Measurements from ENCODE around the gene PANK2. TPM values are rescaled to one million over a fixed set of nuclear protein-coding genes. Genes with fewer than 3 reads are reported as not detected.
A peak's percentile ranks its signal among the peaks of the same experiment; 100 is the strongest.
"Not testable (repeated sequence)": the region's sequence is repeated elsewhere in the genome, so short reads cannot be mapped to it uniquely, and the experiment has no call there.

The PANK2 gene
- total RNA-seq, result 29.4 and 30.1 TPM in 2 replicates

GRCh38 chr20:3888622-3889488 lies at the start of gene PANK2:
Gene PANK2 (plus strand): TSS chr20:3889387.
- peak; percentile 96 to 99 for DNase-seq (ENCODE audit: low read depth in 2 of 2)

- not testable (repeated sequence) for DNase-seq (ENCODE audit: low read depth in 2 of 2)
These were observed 49.0 kb upstream of the PANK2 start for GRCh38 chr20:3840201-3840600.

GRCh38 chr20:3842348-3842930 lies 46.7 kb upstream of the PANK2 start:
- DNase-seq (ENCODE audit: low read depth in 2 of 2), result no peak

- peak in 1 of 2 donors; percentile 28 for DNase-seq (ENCODE audit: low read depth in 2 of 2)
These were observed 45.7 kb upstream of the PANK2 start for GRCh38 chr20:3843490-3843889.

GRCh38 chr20:3843990-3844619 lies 45.1 kb upstream of the PANK2 start:
- not testable (repeated sequence) for DNase-seq (ENCODE audit: low read depth in 2 of 2)

- DNase-seq (ENCODE audit: low read depth in 2 of 2), result no peak
These were observed 42.8 kb upstream of the PANK2 start for GRCh38 chr20:3846378-3846739.

- peak; percentile 59 to 88 for DNase-seq (ENCODE audit: low read depth in 2 of 2)
These were observed 42.3 kb upstream of the PANK2 start, which contains the start of gene MAVS for GRCh38 chr20:3846740-3847428. Gene MAVS (plus strand): TSS chr20:3846834. CDS start chr20:3854625, 7,791 bp downstream.

GRCh38 chr20:3847429-3847940 lies 41.7 kb upstream of the PANK2 start:
- DNase-seq (ENCODE audit: low read depth in 2 of 2), result peak in 1 of 2 donors; percentile 10

- DNase-seq (ENCODE audit: low read depth in 2 of 2), result no peak
These were observed 40.6 kb upstream of the PANK2 start for GRCh38 chr20:3848565-3848964.

GRCh38 chr20:3854462-3854871 lies 34.7 kb upstream of the PANK2 start:
- no peak for DNase-seq (ENCODE audit: low read depth in 2 of 2)

GRCh38 chr20:3857405-3857804 lies 31.8 kb upstream of the PANK2 start:
- DNase-seq (ENCODE audit: low read depth in 2 of 2), result no peak

GRCh38 chr20:3858689-3859088 lies 30.5 kb upstream of the PANK2 start:
- no peak for DNase-seq (ENCODE audit: low read depth in 2 of 2)

- DNase-seq (ENCODE audit: low read depth in 2 of 2), result no peak
These were observed 28.0 kb upstream of the PANK2 start for GRCh38 chr20:3861191-3861590.

GRCh38 chr20:3862333-3862732 lies 26.9 kb upstream of the PANK2 start:
- DNase-seq (ENCODE audit: low read depth in 2 of 2), result no peak

- DNase-seq (ENCODE audit: low read depth in 2 of 2), result no peak
These were observed 25.9 kb upstream of the PANK2 start for GRCh38 chr20:3863317-3863716.

GRCh38 chr20:3864518-3864917 lies 24.7 kb upstream of the PANK2 start:
- DNase-seq (ENCODE audit: low read depth in 2 of 2), result no peak

GRCh38 chr20:3865152-3865886 lies 23.9 kb upstream of the PANK2 start:
- no peak for DNase-seq (ENCODE audit: low read depth in 2 of 2)

- no peak for DNase-seq (ENCODE audit: low read depth in 2 of 2)
These were observed 23.2 kb upstream of the PANK2 start for GRCh38 chr20:3865887-3866407.

- no peak for DNase-seq (ENCODE audit: low read depth in 2 of 2)
These were observed 22.7 kb upstream of the PANK2 start for GRCh38 chr20:3866464-3866863.

- no peak for DNase-seq (ENCODE audit: low read depth in 2 of 2)
These were observed 21.4 kb upstream of the PANK2 start for GRCh38 chr20:3867802-3868201.

Measured in dermis microvascular lymphatic vessel endothelial cell (primary cell).